Loucy (cell line): Measurements from ENCODE around the gene MFAP1.
"Not testable (repeated sequence)": the region's sequence is repeated elsewhere in the genome, so short reads cannot be mapped to it uniquely, and the experiment has no call there.

Experiments used
- EZH2phosphoT487 ChIP-seq: fragments of 200-600 bp; IDR thresholded peaks from 2 replicates; pipeline ENCODE4 v1.6.1; 2018; ENCODE audit warnings: antibody characterized with exemption, mild to moderate bottlenecking, moderate library complexity, borderline replicate concordance
- TF ChIP-seq, protein P1 (sequence below): fragments of 200-600 bp; sonication (generic); conservative IDR thresholded peaks from 2 replicates; pipeline ENCODE4 v1.5.1; 2014; ENCODE audit warnings: mild to moderate bottlenecking, antibody characterized with exemption, low read length

DNA sequence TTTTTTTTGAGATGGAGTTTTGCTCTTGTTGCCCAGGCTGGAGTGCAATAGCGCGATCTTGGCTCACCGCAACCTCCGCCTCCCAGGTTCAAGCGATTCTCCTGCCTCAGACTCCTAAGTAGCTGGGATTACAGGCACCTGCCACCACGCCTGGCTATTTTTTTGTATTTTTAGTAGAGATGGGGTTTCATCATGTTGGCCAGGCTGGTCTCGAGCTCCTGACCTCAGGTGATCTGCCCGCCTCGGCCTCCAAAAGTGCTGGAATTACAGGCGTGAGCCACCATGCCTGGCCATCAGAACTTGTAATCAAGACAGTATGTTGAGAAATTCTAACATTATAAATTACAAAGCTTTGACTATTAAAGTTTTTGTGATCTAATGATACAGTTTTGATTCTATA, 42.1 kb upstream of the MFAP1 start:
- TF ChIP-seq, protein P1, sequence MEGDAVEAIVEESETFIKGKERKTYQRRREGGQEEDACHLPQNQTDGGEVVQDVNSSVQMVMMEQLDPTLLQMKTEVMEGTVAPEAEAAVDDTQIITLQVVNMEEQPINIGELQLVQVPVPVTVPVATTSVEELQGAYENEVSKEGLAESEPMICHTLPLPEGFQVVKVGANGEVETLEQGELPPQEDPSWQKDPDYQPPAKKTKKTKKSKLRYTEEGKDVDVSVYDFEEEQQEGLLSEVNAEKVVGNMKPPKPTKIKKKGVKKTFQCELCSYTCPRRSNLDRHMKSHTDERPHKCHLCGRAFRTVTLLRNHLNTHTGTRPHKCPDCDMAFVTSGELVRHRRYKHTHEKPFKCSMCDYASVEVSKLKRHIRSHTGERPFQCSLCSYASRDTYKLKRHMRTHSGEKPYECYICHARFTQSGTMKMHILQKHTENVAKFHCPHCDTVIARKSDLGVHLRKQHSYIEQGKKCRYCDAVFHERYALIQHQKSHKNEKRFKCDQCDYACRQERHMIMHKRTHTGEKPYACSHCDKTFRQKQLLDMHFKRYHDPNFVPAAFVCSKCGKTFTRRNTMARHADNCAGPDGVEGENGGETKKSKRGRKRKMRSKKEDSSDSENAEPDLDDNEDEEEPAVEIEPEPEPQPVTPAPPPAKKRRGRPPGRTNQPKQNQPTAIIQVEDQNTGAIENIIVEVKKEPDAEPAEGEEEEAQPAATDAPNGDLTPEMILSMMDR, result not testable (repeated sequence)
- TF ChIP-seq EZH2phosphoT487, result not testable (repeated sequence)
